Activated CD4-positive, CD25-positive, alpha-beta regulatory T cell (primary cell): ENCODE results near the gene TRAF3.
A peak's percentile ranks its signal among the peaks of the same experiment; 100 is the strongest.
"Not testable (repeated sequence)": the region's sequence is repeated elsewhere in the genome, so short reads cannot be mapped to it uniquely, and the experiment has no call there.

ENCODE experiments used
- DNase-seq, 4 experiments: peaks; one replicate each; lab custom pipeline; 2025; lab: John Stamatoyannopoulos, UW

The TRAF3 gene

GRCh38 chr14:102807013-102807406, 29.8 kb downstream of the TRAF3 start:
- DNase-seq = no peak

GRCh38 chr14:102809870-102810269, 32.6 kb downstream of the TRAF3 start:
- no peak for DNase-seq

GRCh38 chr14:102810523-102810922, 33.3 kb downstream of the TRAF3 start:
- DNase-seq = no peak

GRCh38 chr14:102811254-102811963, 34.2 kb downstream of the TRAF3 start:
- no peak for DNase-seq

- no peak for DNase-seq
Measured at GRCh38 chr14:102811971-102812370, 34.7 kb downstream of the TRAF3 start.

GRCh38 chr14:102813691-102814090, 36.4 kb downstream of the TRAF3 start:
- no peak for DNase-seq

- no peak for DNase-seq
Measured at GRCh38 chr14:102817318-102817717, 40.1 kb downstream of the TRAF3 start.

- DNase-seq = no peak
Measured at GRCh38 chr14:102817942-102818940, 41.0 kb downstream of the TRAF3 start.

- peak; percentile 14 to 62 (median 40) for DNase-seq
Measured at GRCh38 chr14:102819176-102819628, 42.0 kb downstream of the TRAF3 start.

GRCh38 chr14:102819747-102820330, 42.6 kb downstream of the TRAF3 start:
- DNase-seq = no peak

- DNase-seq = no peak
Measured at GRCh38 chr14:102821252-102821651, 44.0 kb downstream of the TRAF3 start.

GRCh38 chr14:102822311-102822863, 45.1 kb downstream of the TRAF3 start:
- peak in 1 of 4 experiments; percentile 20 for DNase-seq

- DNase-seq = not testable (repeated sequence)
Measured at GRCh38 chr14:102822887-102823286, 45.6 kb downstream of the TRAF3 start.

GRCh38 chr14:102823546-102823945, 46.3 kb downstream of the TRAF3 start:
- DNase-seq = no peak

GRCh38 chr14:102824832-102825231, 47.6 kb downstream of the TRAF3 start:
- no peak for DNase-seq

- no peak for DNase-seq
Measured at GRCh38 chr14:102825307-102826095, 48.3 kb downstream of the TRAF3 start.

GRCh38 chr14:102826161-102826560, 48.9 kb downstream of the TRAF3 start:
- no peak for DNase-seq

- no peak for DNase-seq
Measured at GRCh38 chr14:102826751-102827675, 49.8 kb downstream of the TRAF3 start.

- no peak for DNase-seq
Measured at GRCh38 chr14:102827716-102828115, 50.5 kb downstream of the TRAF3 start.

- DNase-seq = no peak
Measured at GRCh38 chr14:102828151-102828550, 50.9 kb downstream of the TRAF3 start.
